Ascending aorta (tissue), 2 donors: ENCODE measurements around the gene USP30. TPM values are rescaled to one million over a fixed set of nuclear protein-coding genes. Genes with fewer than 3 reads are reported as not detected.

Experiments
- DNase-seq, 2 donors: peaks; one replicate each; pipeline ENCODE4 v3.0.0-alpha.2; 2019; ENCODE audit warnings: low spot score in 2 of 2
- H3K27ac ChIP-seq, 2 donors: fragments of 200-600 bp; sonication (generic); one replicate each; pipeline ENCODE4 v1.5.1; 2016 to 2017; ENCODE audit warnings: mild to moderate bottlenecking in 1 of 2
- H3K27me3 ChIP-seq: fragments of 200-600 bp; sonication (generic); one replicate; pipeline ENCODE4 v1.5.1; 2017
- H3K36me3 ChIP-seq, 2 donors: fragments of 200-600 bp; sonication (generic); one replicate each; pipeline ENCODE4 v1.5.1; 2016
- H3K4me1 ChIP-seq, 2 donors: fragments of 200-600 bp; sonication (generic); one replicate each; pipeline ENCODE4 v1.5.1; 2016 to 2017; ENCODE audit warnings: mild to moderate bottlenecking in 1 of 2
- H3K4me3 ChIP-seq, 2 donors: fragments of 200-600 bp; sonication (generic); one replicate each; pipeline ENCODE4 v1.5.1; 2016 to 2017; ENCODE audit warnings: mild to moderate bottlenecking in 1 of 2
- H3K9me3 ChIP-seq, 2 donors: fragments of 200-600 bp; sonication (generic); one replicate each; pipeline ENCODE4 v1.5.1; 2016
- CTCF ChIP-seq, 3 experiments: fragments of 200-600 bp in 2 of 3; fragments of 450-650 bp in 1 of 3; sonication (generic) in 2 of 3; IDR thresholded peaks; one replicate each; pipeline ENCODE4 v1.5.1; 2016 to 2019; ENCODE audit warnings: antibody characterized with exemption in 3 of 3, mild to moderate bottlenecking in 1 of 3, moderate library complexity in 1 of 3
- intact Hi-C: fragments of 100-400 bp; cut with DNase I; formaldehyde crosslinking; loops from one replicate; pipeline ENCODE4 v1.15.1; 2023
- total RNA-seq: library from RNA; depleted of rRNA; stranded (reverse); fragments of >200 nt; gene quantifications from one replicate; pipeline ENCODE4 v1.1.0, GENCODE V29; 2016

USP30 gene
- total RNA-seq, 1 donor from 2014 or later: 36.0 TPM

- H3K27ac ChIP-seq: no peak overlapping the region
These were observed 72.7 kb downstream of the USP30 start for GRCh38 chr12:109124878-109125648.

GRCh38 chr12:109125791-109126190 is 73.4 kb downstream of the USP30 start:
- H3K4me1 ChIP-seq: no peaks in the 10 kb centered on the region
- intact Hi-C loops: no loop called here
- no peaks in the 10 kb centered on the region for H3K36me3 ChIP-seq
- no peaks in the 10 kb centered on the region for H3K27me3 ChIP-seq
- no peak for TF ChIP-seq CTCF (IDR thresholded peaks at IDR 0.05)
- DNase-seq: no peak
- H3K4me3 ChIP-seq: no peak overlapping the region
- no peak overlapping the region for H3K27ac ChIP-seq
- no peaks in the 10 kb centered on the region for H3K9me3 ChIP-seq

More at GRCh38 chr12:109124878-109125648, 72.7 kb downstream of the USP30 start:
- no peak for DNase-seq
- no peak for TF ChIP-seq CTCF (IDR thresholded peaks at IDR 0.05)
- no peaks in the 10 kb centered on the region for H3K27me3 ChIP-seq
- no peaks in the 10 kb centered on the region for H3K4me1 ChIP-seq
- H3K4me3 ChIP-seq: no peak overlapping the region
- H3K36me3 ChIP-seq: no peaks in the 10 kb centered on the region
- no peaks in the 10 kb centered on the region for H3K9me3 ChIP-seq
- intact Hi-C loops: no loop called here

- Histone ChIP-seq H3K9me3 (no peaks in the 10 kb centered on the region), H3K4me3 (no peak overlapping the region), H3K4me1 (no peaks in the 10 kb centered on the region), H3K36me3 (no peaks in the 10 kb centered on the region), H3K27me3 (no peaks in the 10 kb centered on the region), H3K27ac (no peak overlapping the region)
- TF ChIP-seq CTCF (IDR thresholded peaks at IDR 0.05): no peak
- intact Hi-C loops: no loop called here
- DNase-seq: no peak
These were observed 74.4 kb downstream of the USP30 start for GRCh38 chr12:109126784-109127183.

GRCh38 chr12:109127533-109128242 is 75.3 kb downstream of the USP30 start:
- H3K27me3 ChIP-seq: no peaks in the 10 kb centered on the region
- H3K36me3 ChIP-seq: no peaks in the 10 kb centered on the region
- intact Hi-C loops: no loop called here
- H3K27ac ChIP-seq: no peak overlapping the region
- no peak for TF ChIP-seq CTCF (IDR thresholded peaks at IDR 0.05)
- H3K4me1 ChIP-seq: no peaks in the 10 kb centered on the region
- no peak for DNase-seq
- H3K4me3 ChIP-seq: no peak overlapping the region
- H3K9me3 ChIP-seq: no peaks in the 10 kb centered on the region

GRCh38 chr12:109130297-109131153 is 78.1 kb downstream of the USP30 start:
- peaks cover 0 to 6% of the 10 kb centered on the region in 2 donors for H3K4me1 ChIP-seq
- no peak for TF ChIP-seq CTCF (IDR thresholded peaks at IDR 0.05)
- intact Hi-C loops: no loop called here
- H3K27me3 ChIP-seq: no peaks in the 10 kb centered on the region
- H3K27ac ChIP-seq: peak overlapping the region in 1 of 2 donors; percentile 37
- no peak overlapping the region for H3K4me3 ChIP-seq
- H3K9me3 ChIP-seq: no peaks in the 10 kb centered on the region
- H3K36me3 ChIP-seq: no peaks in the 10 kb centered on the region
- DNase-seq: no peak
